ENCODE results near the gene DDX24.

GRCh38 chr14:94126800-94127199, 45.8 kb upstream of the DDX24 start:
- TF ChIP-seq CTCF (optimal IDR thresholded peaks at IDR 0.05 in 1 of 3, IDR thresholded peaks at IDR 0.05 in 1 of 3, conservative IDR thresholded peaks at IDR 0.05 in 1 of 3; ENCODE audit: extremely low read depth in 1 of 3, insufficient read depth in 2 of 3, low read length in 3 of 3) = no peak
- TF ChIP-seq EZH2 (IDR thresholded peaks at IDR 0.05; ENCODE audit: low read length) = no peak

Measured in keratinocyte (primary cell).